Neural cell (in vitro differentiated cells): Measurements from ENCODE around the gene CADM3. TPM values are rescaled to one million over a fixed set of nuclear protein-coding genes. Genes with fewer than 3 reads are reported as not detected.

ENCODE experiments used
- H2AFZ ChIP-seq: fragments of 200-600, 300-800 bp; sonication (generic), shearing (Covaris generic); 2 replicates; pipeline ENCODE4 v1.6.0; 2014; ENCODE audit warnings: low read depth, mild to moderate bottlenecking, antibody characterized with exemption, low read length, moderate library complexity
- H3F3A ChIP-seq: fragments of 200-600 bp; shearing (Covaris generic); 2 replicates; pipeline ENCODE4 v1.6.1; 2016; ENCODE audit warnings: mild to moderate bottlenecking, moderate library complexity, mixed read lengths, antibody characterized with exemption, low read length; ENCODE audit not compliant: insufficient read depth, poor library complexity, severe bottlenecking
- H3K27ac ChIP-seq: fragments of 200-600, 300-800 bp; sonication (generic), shearing (Covaris generic); 2 replicates; pipeline ENCODE4 v1.5.1; 2014; ENCODE audit warnings: mild to moderate bottlenecking, low read length, moderate library complexity
- H3K27me3 ChIP-seq: fragments of 300-800, 200-600 bp; sonication (generic), shearing (Covaris generic); 2 replicates; pipeline ENCODE4 v1.6.0; 2014; ENCODE audit warnings: mild to moderate bottlenecking, low read depth, low read length, moderate library complexity; ENCODE audit not compliant: insufficient read depth
- H3K36me3 ChIP-seq: fragments of 300-800, 200-600 bp; sonication (generic), shearing (Covaris generic); 2 replicates; pipeline ENCODE4 v1.5.1; 2014; ENCODE audit warnings: mild to moderate bottlenecking, antibody characterized with exemption, low read length, moderate library complexity; ENCODE audit not compliant: insufficient read depth
- H3K4me2 ChIP-seq: fragments of 300-800, 200-600 bp; sonication (generic), shearing (Covaris generic); 2 replicates; pipeline ENCODE4 v1.6.0; 2014; ENCODE audit warnings: mild to moderate bottlenecking, low read length
- H3K4me3 ChIP-seq: fragments of 300-800, 200-600 bp; sonication (generic), shearing (Covaris generic); 2 replicates; pipeline ENCODE4 v1.5.1; 2014; ENCODE audit warnings: mild to moderate bottlenecking, low read length, moderate library complexity
- H3K79me2 ChIP-seq: fragments of 200-600 bp; shearing (Covaris generic); replicated peaks from 2 replicates; pipeline ENCODE4 v1.6.0; 2014; ENCODE audit warnings: mild to moderate bottlenecking, low read length, moderate library complexity; ENCODE audit not compliant: insufficient read depth
- H3K9ac ChIP-seq: fragments of 300-800, 200-600 bp; sonication (generic), shearing (Covaris generic); 2 replicates; pipeline ENCODE4 v1.6.1; 2016; ENCODE audit warnings: mild to moderate bottlenecking, low read length, mixed read lengths
- H3K9me2 ChIP-seq: fragments of 200-600 bp; shearing (Covaris generic); 2 replicates; pipeline ENCODE4 v1.6.1; 2016; ENCODE audit warnings: mild to moderate bottlenecking, low read length, mixed read lengths; ENCODE audit not compliant: insufficient read depth
- H3K9me3 ChIP-seq: fragments of 200-600, 300-800 bp; sonication (generic), shearing (Covaris generic); 2 replicates; pipeline ENCODE4 v1.6.1; 2016; ENCODE audit warnings: mild to moderate bottlenecking, mixed run types, low read length, moderate library complexity, mixed read lengths
- H4K20me1 ChIP-seq: fragments of 200-600 bp; shearing (Covaris generic); 2 replicates; pipeline ENCODE4 v1.6.1; 2016; ENCODE audit warnings: mild to moderate bottlenecking, mixed run types; ENCODE audit not compliant: insufficient read depth
- EP300 ChIP-seq: fragments of 450-650 bp; conservative IDR thresholded peaks from 2 replicates; pipeline ENCODE4 v1.6.1; 2014; ENCODE audit warnings: antibody characterized with exemption, mild to moderate bottlenecking, moderate library complexity; ENCODE audit not compliant: poor library complexity, severe bottlenecking
- EZH2 ChIP-seq: fragments of 200-600, 300-800 bp; shearing (Covaris generic), sonication (generic); IDR thresholded peaks from 2 replicates; pipeline ENCODE4 v1.6.1; 2014; ENCODE audit warnings: antibody characterized with exemption, low read length, borderline replicate concordance, mild to moderate bottlenecking; ENCODE audit not compliant: insufficient read depth, poor library complexity, severe bottlenecking
- MXI1 ChIP-seq: fragments of 450-650 bp; conservative IDR thresholded peaks from 2 replicates; pipeline ENCODE4 v1.6.1; 2014; ENCODE audit warnings: antibody characterized with exemption, mild to moderate bottlenecking; ENCODE audit not compliant: poor library complexity, severe bottlenecking
- POLR2AphosphoS5 ChIP-seq: IDR thresholded peaks from 2 replicates; pipeline ENCODE4 v1.6.1; 2012
- RAD21 ChIP-seq: fragments of 450-650 bp; conservative IDR thresholded peaks from 2 replicates; pipeline ENCODE4 v1.6.1; 2014; ENCODE audit warnings: antibody characterized with exemption, mild to moderate bottlenecking, moderate library complexity
- SMC3 ChIP-seq: fragments of 450-650 bp; conservative IDR thresholded peaks from 2 replicates; pipeline ENCODE4 v1.6.1; 2014; ENCODE audit warnings: antibody characterized with exemption, mild to moderate bottlenecking, moderate library complexity; ENCODE audit not compliant: poor library complexity
- TAF1 ChIP-seq: IDR thresholded peaks from 2 replicates; pipeline ENCODE4 v1.6.1; 2012; ENCODE audit warnings: low read depth
- polyA plus RNA-seq: library from polyadenylated mRNA; depleted of rRNA; stranded (reverse); fragments of >200 nt; gene quantifications from 2 replicates; pipeline ENCODE4 v1.2.3, GENCODE V29; 2014
- TF ChIP-seq, protein P1 (sequence below): IDR thresholded peaks from 2 replicates; pipeline ENCODE4 v1.6.1; 2012; ENCODE audit warnings: borderline replicate concordance
- TF ChIP-seq, protein P2 (sequence below): fragments of 450-650 bp; IDR thresholded peaks from 2 replicates; pipeline ENCODE4 v1.5.1; 2014; ENCODE audit warnings: antibody characterized with exemption, mild to moderate bottlenecking, moderate library complexity; ENCODE audit not compliant: poor library complexity, severe bottlenecking

CADM3 gene
- polyA plus RNA-seq, 1 donor from 2014 or later, result 81.7 TPM

DNA sequence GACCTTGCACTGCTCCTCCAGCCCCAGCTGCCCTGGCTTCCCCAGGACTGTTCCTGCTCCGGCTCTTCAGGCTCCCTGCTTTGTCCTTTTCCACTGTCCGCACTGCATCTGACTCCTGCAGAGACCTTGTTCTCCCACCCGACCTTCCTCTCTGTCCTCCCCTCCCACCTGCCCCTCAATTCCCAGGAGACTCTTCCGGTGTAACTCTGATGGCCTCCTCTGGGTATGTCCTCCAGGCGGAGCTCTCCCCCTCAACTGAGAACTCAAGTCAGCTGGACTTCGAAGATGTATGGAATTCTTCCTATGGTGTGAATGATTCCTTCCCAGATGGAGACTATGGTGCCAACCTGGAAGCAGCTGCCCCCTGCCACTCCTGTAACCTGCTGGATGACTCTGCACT, 33.8 kb downstream of the CADM3 start:
- Histone ChIP-seq H3K9me2 (no peaks in the 10 kb centered on the region), H3K27ac (no peak overlapping the region), H3K4me3 (no peak overlapping the region), H3K27me3 (no peaks in the 10 kb centered on the region), H3K9ac (no peak overlapping the region), H4K20me1 (no peaks in the 10 kb centered on the region), H3F3A (no peaks in the 10 kb centered on the region), H3K79me2 (no peaks in the 10 kb centered on the region), H3K4me2 (no peak overlapping the region), H3K36me3 (no peaks in the 10 kb centered on the region), H2AFZ (no peak overlapping the region), H3K9me3 (no peaks in the 10 kb centered on the region)
- TF ChIP-seq POLR2AphosphoS5, result no peak
- no peak for TF ChIP-seq SMC3
- no peak for TF ChIP-seq EZH2
- TF ChIP-seq EP300, result no peak
- TF ChIP-seq, protein P1, sequence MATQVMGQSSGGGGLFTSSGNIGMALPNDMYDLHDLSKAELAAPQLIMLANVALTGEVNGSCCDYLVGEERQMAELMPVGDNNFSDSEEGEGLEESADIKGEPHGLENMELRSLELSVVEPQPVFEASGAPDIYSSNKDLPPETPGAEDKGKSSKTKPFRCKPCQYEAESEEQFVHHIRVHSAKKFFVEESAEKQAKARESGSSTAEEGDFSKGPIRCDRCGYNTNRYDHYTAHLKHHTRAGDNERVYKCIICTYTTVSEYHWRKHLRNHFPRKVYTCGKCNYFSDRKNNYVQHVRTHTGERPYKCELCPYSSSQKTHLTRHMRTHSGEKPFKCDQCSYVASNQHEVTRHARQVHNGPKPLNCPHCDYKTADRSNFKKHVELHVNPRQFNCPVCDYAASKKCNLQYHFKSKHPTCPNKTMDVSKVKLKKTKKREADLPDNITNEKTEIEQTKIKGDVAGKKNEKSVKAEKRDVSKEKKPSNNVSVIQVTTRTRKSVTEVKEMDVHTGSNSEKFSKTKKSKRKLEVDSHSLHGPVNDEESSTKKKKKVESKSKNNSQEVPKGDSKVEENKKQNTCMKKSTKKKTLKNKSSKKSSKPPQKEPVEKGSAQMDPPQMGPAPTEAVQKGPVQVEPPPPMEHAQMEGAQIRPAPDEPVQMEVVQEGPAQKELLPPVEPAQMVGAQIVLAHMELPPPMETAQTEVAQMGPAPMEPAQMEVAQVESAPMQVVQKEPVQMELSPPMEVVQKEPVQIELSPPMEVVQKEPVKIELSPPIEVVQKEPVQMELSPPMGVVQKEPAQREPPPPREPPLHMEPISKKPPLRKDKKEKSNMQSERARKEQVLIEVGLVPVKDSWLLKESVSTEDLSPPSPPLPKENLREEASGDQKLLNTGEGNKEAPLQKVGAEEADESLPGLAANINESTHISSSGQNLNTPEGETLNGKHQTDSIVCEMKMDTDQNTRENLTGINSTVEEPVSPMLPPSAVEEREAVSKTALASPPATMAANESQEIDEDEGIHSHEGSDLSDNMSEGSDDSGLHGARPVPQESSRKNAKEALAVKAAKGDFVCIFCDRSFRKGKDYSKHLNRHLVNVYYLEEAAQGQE, result no peak
- TF ChIP-seq MXI1, result no peak
- TF ChIP-seq RAD21, result no peak
- TF ChIP-seq TAF1, result no peak
- TF ChIP-seq, protein P2, sequence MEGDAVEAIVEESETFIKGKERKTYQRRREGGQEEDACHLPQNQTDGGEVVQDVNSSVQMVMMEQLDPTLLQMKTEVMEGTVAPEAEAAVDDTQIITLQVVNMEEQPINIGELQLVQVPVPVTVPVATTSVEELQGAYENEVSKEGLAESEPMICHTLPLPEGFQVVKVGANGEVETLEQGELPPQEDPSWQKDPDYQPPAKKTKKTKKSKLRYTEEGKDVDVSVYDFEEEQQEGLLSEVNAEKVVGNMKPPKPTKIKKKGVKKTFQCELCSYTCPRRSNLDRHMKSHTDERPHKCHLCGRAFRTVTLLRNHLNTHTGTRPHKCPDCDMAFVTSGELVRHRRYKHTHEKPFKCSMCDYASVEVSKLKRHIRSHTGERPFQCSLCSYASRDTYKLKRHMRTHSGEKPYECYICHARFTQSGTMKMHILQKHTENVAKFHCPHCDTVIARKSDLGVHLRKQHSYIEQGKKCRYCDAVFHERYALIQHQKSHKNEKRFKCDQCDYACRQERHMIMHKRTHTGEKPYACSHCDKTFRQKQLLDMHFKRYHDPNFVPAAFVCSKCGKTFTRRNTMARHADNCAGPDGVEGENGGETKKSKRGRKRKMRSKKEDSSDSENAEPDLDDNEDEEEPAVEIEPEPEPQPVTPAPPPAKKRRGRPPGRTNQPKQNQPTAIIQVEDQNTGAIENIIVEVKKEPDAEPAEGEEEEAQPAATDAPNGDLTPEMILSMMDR, result no peak

DNA sequence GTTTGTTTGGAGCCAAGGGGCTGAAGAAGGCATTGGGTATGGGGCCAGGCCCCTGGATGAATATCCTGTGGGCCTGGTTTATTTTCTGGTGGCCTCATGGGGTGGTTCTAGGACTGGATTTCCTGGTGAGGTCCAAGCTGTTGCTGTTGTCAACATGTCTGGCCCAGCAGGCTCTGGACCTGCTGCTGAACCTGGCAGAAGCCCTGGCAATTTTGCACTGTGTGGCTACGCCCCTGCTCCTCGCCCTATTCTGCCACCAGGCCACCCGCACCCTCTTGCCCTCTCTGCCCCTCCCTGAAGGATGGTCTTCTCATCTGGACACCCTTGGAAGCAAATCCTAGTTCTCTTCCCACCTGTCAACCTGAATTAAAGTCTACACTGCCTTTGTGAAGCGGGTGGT, 34.7 kb downstream of the CADM3 start:
- no peak overlapping the region for H3K9ac ChIP-seq
- no peak for TF ChIP-seq MXI1
- TF ChIP-seq EZH2, result no peak
- no peak for TF ChIP-seq EP300
- no peak for TF ChIP-seq RAD21
- TF ChIP-seq, protein P1, result no peak
- no peak for TF ChIP-seq SMC3
- no peak for TF ChIP-seq TAF1
- TF ChIP-seq, protein P2, result no peak
- no peak for TF ChIP-seq POLR2AphosphoS5
- H3K27ac ChIP-seq, result no peak overlapping the region

More for the DNA sequence above, 34.7 kb downstream of the CADM3 start:
- H3K27me3 ChIP-seq, result no peaks in the 10 kb centered on the region
- H4K20me1 ChIP-seq, result no peaks in the 10 kb centered on the region
- no peak overlapping the region for H2AFZ ChIP-seq
- H3F3A ChIP-seq, result no peaks in the 10 kb centered on the region
- H3K9me3 ChIP-seq, result no peaks in the 10 kb centered on the region
- H3K9me2 ChIP-seq, result no peaks in the 10 kb centered on the region
- H3K79me2 ChIP-seq, result no peaks in the 10 kb centered on the region
- no peaks in the 10 kb centered on the region for H3K36me3 ChIP-seq
- H3K4me3 ChIP-seq, result no peak overlapping the region
- no peak overlapping the region for H3K4me2 ChIP-seq
